NB4 (cell line): ENCODE measurements around the gene NUDT4B.
"Not testable (repeated sequence)": the region's sequence is repeated elsewhere in the genome, so short reads cannot be mapped to it uniquely, and the experiment has no call there.

Source experiments
- DNase-seq: peaks from one replicate; pipeline ENCODE4 v3.0.0; 2010; ENCODE audit warnings: low read depth
- H3K4me3 ChIP-seq: one replicate; pipeline ENCODE4 v1.5.1; 2011; ENCODE audit warnings: mild to moderate bottlenecking, low read depth, low read length, moderate library complexity

Gene NUDT4B

GRCh38 chr1:148748563-148749334 lies at the start of gene NUDT4B:
Gene NUDT4B (plus strand): TSS chr1:148748774. CDS start chr1:148748953, 179 bp downstream.
- DNase-seq, H3K4me3 ChIP-seq: not testable (repeated sequence)

GRCh38 chr1:148699357-148699756 lies 49.2 kb upstream of the NUDT4B start:
- H3K4me3 ChIP-seq, DNase-seq: not testable (repeated sequence)

DNA sequence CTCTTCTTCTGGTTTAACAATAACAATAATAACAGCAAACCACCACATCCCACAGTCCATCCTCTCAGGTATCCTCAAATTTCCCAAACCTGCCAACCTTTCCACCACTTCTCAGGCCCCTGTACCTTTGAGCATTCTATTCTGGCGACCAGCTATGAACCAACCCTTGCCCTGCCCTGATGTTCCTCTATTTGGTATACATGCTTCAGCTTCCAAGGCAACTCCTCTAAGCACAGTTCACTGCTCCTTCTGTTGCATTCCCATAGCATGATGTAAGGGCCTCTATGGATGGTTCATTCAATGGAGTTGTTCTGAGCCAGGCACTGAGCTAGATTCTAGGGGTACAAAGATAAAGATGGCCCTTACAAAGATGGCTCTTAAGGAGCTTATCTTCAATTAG lies 46.3 kb upstream of the NUDT4B start:
- not testable (repeated sequence) for DNase-seq

DNA sequence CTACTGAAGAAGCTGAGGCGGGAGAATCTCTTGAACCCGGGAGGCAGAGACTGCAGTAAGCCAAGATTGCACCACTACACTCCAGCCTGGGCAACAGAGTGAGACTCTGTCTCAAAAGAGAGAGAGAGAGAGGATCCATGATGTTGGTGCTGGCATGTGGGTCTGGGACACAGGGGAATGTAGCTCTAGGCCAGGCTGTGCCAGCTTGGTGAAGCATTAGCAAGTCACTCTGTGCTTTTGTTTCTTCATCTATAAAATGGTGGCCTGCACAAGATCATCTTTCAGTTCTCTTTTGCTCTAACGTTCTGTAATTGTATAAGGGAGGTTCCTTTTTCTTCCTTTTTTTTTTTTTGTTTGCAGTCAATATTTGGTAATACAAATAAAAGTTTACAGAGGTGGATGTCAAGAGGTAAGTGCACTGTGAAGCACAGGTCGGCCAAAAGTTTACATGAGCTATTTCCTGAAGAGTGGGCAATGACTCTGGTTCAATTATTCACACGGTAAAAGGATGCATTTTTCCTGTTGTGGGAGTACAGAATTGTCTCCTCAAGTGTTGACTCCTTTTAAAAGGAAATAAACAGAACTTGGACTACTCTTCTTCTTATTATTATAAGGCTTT lies 44.5 kb upstream of the NUDT4B start:
- DNase-seq, H3K4me3 ChIP-seq: not testable (repeated sequence)

More for the DNA sequence above, 46.3 kb upstream of the NUDT4B start:
- not testable (repeated sequence) for H3K4me3 ChIP-seq

GRCh38 chr1:148705316-148705948 lies 43.1 kb upstream of the NUDT4B start:
- DNase-seq = not testable (repeated sequence)

DNA sequence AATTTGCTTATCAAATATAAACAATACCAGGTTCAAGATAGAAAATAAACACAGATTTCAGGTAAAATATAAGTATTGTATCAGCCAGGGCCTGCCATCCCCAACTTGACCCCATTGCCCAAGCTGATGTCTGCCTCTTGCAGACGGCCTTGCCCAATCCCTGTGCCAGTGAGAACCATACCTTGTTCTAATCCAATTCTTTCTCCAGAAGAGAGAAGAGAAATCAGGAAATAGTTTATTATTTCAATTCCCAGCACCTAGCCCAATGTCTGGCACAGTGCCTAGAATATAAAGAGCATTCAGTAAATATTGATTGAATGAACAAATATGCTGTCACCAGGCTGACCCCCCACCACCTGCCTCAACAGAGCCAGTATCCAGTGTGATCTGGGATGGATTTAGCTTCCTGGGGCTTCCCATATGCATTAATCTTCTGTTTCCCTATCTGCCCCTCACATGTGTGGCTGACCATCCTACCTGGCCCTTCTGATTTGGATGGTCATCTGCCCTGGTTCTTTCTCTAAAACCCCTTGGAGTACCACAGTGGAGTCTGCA lies 39.7 kb upstream of the NUDT4B start:
- not testable (repeated sequence) for DNase-seq, H3K4me3 ChIP-seq

More at GRCh38 chr1:148705316-148705948, 43.1 kb upstream of the NUDT4B start:
- H3K4me3 ChIP-seq = not testable (repeated sequence)

DNA sequence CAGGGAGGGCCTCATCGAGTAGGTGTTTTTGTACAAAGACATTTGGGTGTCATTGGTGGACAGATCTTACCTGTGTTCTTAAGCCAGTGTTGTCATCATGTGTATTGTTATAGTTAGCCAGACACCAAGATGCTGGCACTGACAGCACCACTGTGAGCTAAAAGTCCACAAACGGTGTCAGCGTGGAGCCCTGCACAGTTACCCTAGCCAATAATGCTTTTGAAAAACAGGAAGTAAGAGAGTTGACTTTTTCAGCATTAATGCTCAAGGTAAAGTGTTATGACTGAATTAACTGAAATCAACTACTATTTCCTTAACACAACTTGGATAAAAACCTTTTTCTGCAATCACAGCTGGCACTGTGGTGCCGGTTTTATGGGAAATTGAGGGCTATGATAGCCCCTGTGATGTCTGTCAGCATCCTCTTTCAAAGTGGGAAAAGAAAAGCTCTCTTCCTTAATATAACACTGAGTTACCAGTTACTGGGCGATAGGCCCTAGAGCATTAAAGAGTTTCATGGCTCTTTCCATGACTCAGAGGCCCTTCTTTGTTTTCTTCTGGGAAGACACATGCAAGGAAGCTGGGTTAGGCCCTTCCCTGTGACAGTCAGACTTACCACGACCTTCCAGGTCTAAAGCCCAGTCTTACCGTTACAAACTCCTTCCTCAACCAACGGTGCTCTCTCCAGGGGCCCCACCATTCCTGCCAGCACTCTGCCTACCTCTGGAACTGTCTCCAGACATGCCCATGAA lies 37.6 kb upstream of the NUDT4B start:
- H3K4me3 ChIP-seq, DNase-seq: not testable (repeated sequence)

DNA sequence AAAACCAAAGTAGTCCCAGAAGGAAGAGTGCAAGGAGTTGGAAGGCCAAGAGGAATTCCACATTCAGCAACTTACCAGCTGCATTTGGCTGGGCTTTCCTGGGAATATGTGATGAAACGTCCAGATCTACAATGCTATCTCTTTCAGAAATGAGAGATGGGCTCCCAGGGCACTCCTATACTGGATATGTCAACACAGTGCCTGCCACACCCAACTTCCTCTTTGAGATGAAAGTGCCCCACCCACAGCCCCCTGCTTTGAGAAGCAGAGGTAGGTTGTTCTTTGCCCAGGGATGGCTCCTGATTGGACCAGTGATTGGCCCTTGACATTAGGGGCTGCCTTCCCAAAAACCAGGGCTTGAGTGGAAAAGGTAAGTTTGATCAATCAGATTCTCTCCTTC lies 36.2 kb upstream of the NUDT4B start:
- not testable (repeated sequence) for H3K4me3 ChIP-seq, DNase-seq

GRCh38 chr1:148715518-148715917 lies 33.1 kb upstream of the NUDT4B start:
- not testable (repeated sequence) for DNase-seq, H3K4me3 ChIP-seq

DNA sequence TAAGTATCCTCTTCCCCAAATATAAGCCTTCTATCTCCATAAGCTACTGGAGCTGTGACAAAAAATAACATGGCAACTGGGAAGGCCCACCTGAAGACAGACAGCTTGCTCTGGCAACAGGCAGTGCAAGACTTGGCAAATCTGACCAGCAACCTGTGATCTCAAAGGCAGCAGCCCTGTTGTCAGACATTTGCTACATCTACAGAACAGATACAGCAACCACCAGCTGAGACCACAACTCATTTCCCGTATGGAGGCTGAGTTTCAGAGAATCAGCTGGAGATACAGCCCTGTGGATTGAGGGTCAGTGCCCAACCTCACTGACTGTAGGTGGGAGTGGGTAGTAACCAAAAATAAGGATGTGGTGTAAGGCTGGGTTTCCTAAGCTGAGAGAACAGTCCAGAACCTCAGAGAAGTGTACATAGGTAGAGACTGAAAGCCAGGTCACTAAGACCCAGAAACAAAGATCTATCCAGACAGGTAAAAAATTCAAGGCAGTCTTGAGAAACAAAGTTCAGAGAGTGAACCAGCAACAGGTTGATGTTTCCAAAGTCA lies 31.5 kb upstream of the NUDT4B start:
- H3K4me3 ChIP-seq, DNase-seq: not testable (repeated sequence)

GRCh38 chr1:148720918-148721317 lies 27.7 kb upstream of the NUDT4B start:
- not testable (repeated sequence) for DNase-seq, H3K4me3 ChIP-seq

- not testable (repeated sequence) for DNase-seq, H3K4me3 ChIP-seq
These were observed 25.8 kb upstream of the NUDT4B start for GRCh38 chr1:148722758-148723157.

DNA sequence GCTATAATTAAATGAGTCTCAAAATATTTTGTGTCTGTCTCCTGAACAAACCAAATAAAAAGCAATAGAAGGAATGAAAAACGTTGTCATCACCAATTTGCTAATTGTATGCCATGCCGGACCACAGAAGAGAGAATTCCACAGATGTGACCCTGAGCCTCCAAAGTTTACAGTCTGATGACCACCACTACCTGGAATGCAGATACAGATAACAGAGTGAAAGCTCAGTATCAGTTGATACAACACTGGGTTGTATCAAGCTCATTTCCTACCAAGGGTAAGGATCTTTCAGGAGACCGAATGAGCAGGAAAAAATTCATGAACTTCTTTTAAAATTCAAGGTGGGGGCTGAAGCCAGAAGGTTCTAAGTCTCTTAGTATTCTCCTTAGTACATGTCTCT lies 25.1 kb upstream of the NUDT4B start:
- not testable (repeated sequence) for H3K4me3 ChIP-seq, DNase-seq

- not testable (repeated sequence) for DNase-seq, H3K4me3 ChIP-seq
These were observed 23.7 kb upstream of the NUDT4B start for GRCh38 chr1:148724872-148725271.

- not testable (repeated sequence) for DNase-seq
These were observed 20.7 kb upstream of the NUDT4B start for GRCh38 chr1:148727862-148728261.

GRCh38 chr1:148729128-148729527 lies 19.4 kb upstream of the NUDT4B start:
- not testable (repeated sequence) for DNase-seq, H3K4me3 ChIP-seq

More at GRCh38 chr1:148727862-148728261, 20.7 kb upstream of the NUDT4B start:
- H3K4me3 ChIP-seq = not testable (repeated sequence)

DNA sequence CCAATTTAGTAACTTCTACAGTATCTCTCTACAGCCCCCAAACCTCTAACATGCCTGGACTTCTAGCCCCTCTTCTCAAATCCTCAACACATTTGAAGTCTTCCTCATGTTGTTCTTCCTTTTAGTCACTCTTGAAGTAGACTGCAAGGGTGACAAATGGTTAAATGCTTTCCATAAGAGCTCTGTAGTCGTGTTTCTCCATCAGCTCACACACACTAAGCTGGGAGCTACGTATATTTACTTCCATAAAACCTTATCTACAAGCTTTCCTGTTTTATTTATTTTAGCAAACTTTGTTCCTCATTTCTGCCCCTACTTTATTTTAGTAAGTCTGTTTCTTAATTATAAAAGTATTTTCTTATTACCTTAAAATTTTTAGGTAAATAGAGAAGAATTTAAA lies 19.0 kb upstream of the NUDT4B start:
- not testable (repeated sequence) for DNase-seq, H3K4me3 ChIP-seq

GRCh38 chr1:148732277-148732676 lies 16.3 kb upstream of the NUDT4B start:
- DNase-seq, H3K4me3 ChIP-seq: not testable (repeated sequence)
